ENCODE data around the gene ADGRL3. TPM values are rescaled to one million over a fixed set of nuclear protein-coding genes. Genes with fewer than 3 reads are reported as not detected.

ADGRL3 gene
- total RNA-seq, 1 donor from 2014 or later: not detected

GRCh38 chr4:61442936-61443335, 242.8 kb downstream of the ADGRL3 start:
- Mint-ChIP-seq H3K4me1 (no peaks in the 10 kb centered on the region), H3K36me3 (ENCODE audit: low read depth) (no peaks in the 10 kb centered on the region), H3K4me3 (no peak overlapping the region), H3K27me3 (no peaks in the 10 kb centered on the region), H3K9me3 (peaks cover 4% of the 10 kb centered on the region), H3K27ac (no peak overlapping the region)
- intact Hi-C loops (cut with micrococcal nuclease): no loop called here
- DNase-seq (no peak), ATAC-seq (ENCODE audit: low read depth) (no peak)
- POLR2A ChIA-PET: no interaction called here
- CTCF ChIA-PET: no interaction called here
- no peak for TF ChIP-seq CTCF (IDR thresholded peaks at IDR 0.05)

GRCh38 chr4:61443813-61444510, 243.8 kb downstream of the ADGRL3 start:
- no peaks in the 10 kb centered on the region for H3K36me3 Mint-ChIP-seq (ENCODE audit: low read depth)
- DNase-seq: no peak
- H3K4me1 Mint-ChIP-seq: no peaks in the 10 kb centered on the region
- H3K27me3 Mint-ChIP-seq: no peaks in the 10 kb centered on the region
- H3K4me3 Mint-ChIP-seq: no peak overlapping the region
- intact Hi-C loops (cut with micrococcal nuclease): no loop called here
- ChIA-PET CTCF (no interaction called here), POLR2A (no interaction called here)
- no peak overlapping the region for H3K27ac Mint-ChIP-seq
- TF ChIP-seq CTCF (IDR thresholded peaks at IDR 0.05): no peak
- no peak for ATAC-seq (ENCODE audit: low read depth)
- peaks cover 4% of the 10 kb centered on the region for H3K9me3 Mint-ChIP-seq

GRCh38 chr4:61445374-61446063, 245.4 kb downstream of the ADGRL3 start:
- TF ChIP-seq CTCF (IDR thresholded peaks at IDR 0.05): no peak
- H3K36me3 Mint-ChIP-seq (ENCODE audit: low read depth): no peaks in the 10 kb centered on the region
- no peak overlapping the region for H3K4me3 Mint-ChIP-seq
- H3K9me3 Mint-ChIP-seq: peaks cover 4% of the 10 kb centered on the region
- no peaks in the 10 kb centered on the region for H3K4me1 Mint-ChIP-seq
- intact Hi-C loops (cut with micrococcal nuclease): no loop called here
- CTCF ChIA-PET: no interaction called here
- no peak overlapping the region for H3K27ac Mint-ChIP-seq
- ATAC-seq (ENCODE audit: low read depth) (no peak), DNase-seq (no peak)
- H3K27me3 Mint-ChIP-seq: no peaks in the 10 kb centered on the region
- POLR2A ChIA-PET: no interaction called here

- Mint-ChIP-seq H3K27me3 (no peaks in the 10 kb centered on the region), H3K27ac (no peak overlapping the region), H3K4me1 (no peaks in the 10 kb centered on the region), H3K4me3 (no peak overlapping the region), H3K36me3 (ENCODE audit: low read depth) (no peaks in the 10 kb centered on the region), H3K9me3 (peaks cover 4% of the 10 kb centered on the region)
- TF ChIP-seq CTCF (IDR thresholded peaks at IDR 0.05): no peak
- ChIA-PET POLR2A (no interaction called here), CTCF (no interaction called here)
- intact Hi-C loops (cut with micrococcal nuclease): no loop called here
- no peak for DNase-seq
- no peak for ATAC-seq (ENCODE audit: low read depth)
Measured at GRCh38 chr4:61446941-61447340, 246.8 kb downstream of the ADGRL3 start.

- H3K36me3 Mint-ChIP-seq (ENCODE audit: low read depth): no peaks in the 10 kb centered on the region
- ChIA-PET CTCF (no interaction called here), POLR2A (no interaction called here)
- H3K27ac Mint-ChIP-seq: no peak overlapping the region
- peaks cover 3% of the 10 kb centered on the region for H3K9me3 Mint-ChIP-seq
- no peak for TF ChIP-seq CTCF (IDR thresholded peaks at IDR 0.05)
- no peak for ATAC-seq (ENCODE audit: low read depth)
- no peak overlapping the region for H3K4me3 Mint-ChIP-seq
- intact Hi-C loops (cut with micrococcal nuclease): no loop called here
- no peaks in the 10 kb centered on the region for H3K4me1 Mint-ChIP-seq
- no peak for DNase-seq
- no peaks in the 10 kb centered on the region for H3K27me3 Mint-ChIP-seq
Measured at GRCh38 chr4:61447918-61448317, 247.8 kb downstream of the ADGRL3 start.
